ENCODE measurements around the gene TMED3. TPM values are rescaled to one million over a fixed set of nuclear protein-coding genes. Genes with fewer than 3 reads are reported as not detected.

Gene TMED3
- 10 to 100 TPM; 41.1 to 42.9 TPM for total RNA-seq
- long read RNA-seq, donor 1, transcript TMED3-201 (3 exons, 1,475 nt) = major isoform, 24 of 26 reads
- long read RNA-seq, donor 1, partial matches to known transcripts = 2 of 26 reads
- long read RNA-seq, donor 1, other reads (novel, unspliced or antisense) = 0 of 26 reads
- long read RNA-seq, donor 2, transcript TMED3-201 (3 exons, 1,475 nt) = major isoform, 301 of 306 reads
- long read RNA-seq, donor 2, partial matches to known transcripts = 1 of 306 reads
- long read RNA-seq, donor 2, other reads (novel, unspliced or antisense) = 1 of 306 reads

DNA sequence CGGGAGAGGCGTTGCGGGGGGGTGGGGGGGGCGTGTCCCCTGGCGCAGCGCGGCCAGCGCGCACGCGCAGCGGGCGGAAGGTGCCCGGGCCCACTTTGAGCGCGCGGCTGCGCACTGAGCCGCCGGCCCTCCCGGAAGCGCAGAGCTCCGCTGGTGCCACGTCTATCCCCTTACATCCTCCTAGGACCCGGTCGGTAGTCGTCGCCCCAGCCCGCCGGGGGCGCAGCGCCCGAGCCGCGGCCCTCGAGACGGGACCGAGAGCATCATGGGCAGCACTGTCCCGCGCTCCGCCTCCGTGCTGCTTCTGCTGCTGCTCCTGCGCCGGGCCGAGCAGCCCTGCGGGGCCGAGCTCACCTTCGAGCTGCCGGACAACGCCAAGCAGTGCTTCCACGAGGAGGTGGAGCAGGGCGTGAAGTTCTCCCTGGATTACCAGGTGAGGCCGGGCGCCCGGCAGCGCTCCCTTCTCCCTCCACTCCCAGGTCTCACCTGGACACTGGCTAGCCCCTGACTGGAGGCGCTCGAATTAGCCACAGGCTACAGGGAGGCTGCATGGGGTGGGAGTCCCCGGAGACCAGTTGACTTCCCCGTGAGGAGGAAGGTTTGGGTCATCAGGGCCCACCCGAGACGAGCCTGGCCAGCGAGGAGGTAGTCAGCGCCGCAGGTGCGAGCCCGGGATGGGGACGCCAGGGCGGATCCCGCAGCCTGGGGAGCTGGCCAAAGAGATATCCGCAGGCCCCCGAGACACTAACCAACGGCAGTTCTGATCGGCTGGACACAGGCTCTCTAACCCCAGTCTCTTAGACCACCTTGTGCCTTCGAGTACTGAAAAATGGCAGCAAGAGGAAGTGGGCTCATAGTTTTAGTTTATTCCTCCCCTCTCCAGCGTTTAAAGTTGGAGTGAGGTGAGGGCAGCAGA lies at the start of gene TMED3:
TSS of gene TMED3 (plus strand) at position 128 of the 916 bp plus-strand sequence. CDS start at position 266, 138 bp downstream.
- intact Hi-C loops (cut with DNase I) = no loop called here
- peak; percentile 90 for DNase-seq (ENCODE audit: low spot score)

GRCh38 chr15:79261836-79262235 lies 49.1 kb upstream of the TMED3 start:
- no peak for DNase-seq (ENCODE audit: low spot score)
- intact Hi-C loops (cut with DNase I) = no loop called here

- intact Hi-C loops (cut with DNase I) = no loop called here
These were observed 45.7 kb upstream of the TMED3 start for GRCh38 chr15:79265167-79265566.

GRCh38 chr15:79265987-79266579 lies 44.8 kb upstream of the TMED3 start:
- DNase-seq (ENCODE audit: low spot score) = no peak
- intact Hi-C loops (cut with DNase I) = no loop called here

More at GRCh38 chr15:79265167-79265566, 45.7 kb upstream of the TMED3 start:
- no peak for DNase-seq (ENCODE audit: low spot score)

GRCh38 chr15:79282371-79283251 lies 28.3 kb upstream of the TMED3 start, which contains the start of gene ANKRD34C:
TSS of gene ANKRD34C (plus strand) at chr15:79282722. CDS start at chr15:79293285, 10,563 bp downstream.
- intact Hi-C loops (cut with DNase I) = no loop called here

DNA sequence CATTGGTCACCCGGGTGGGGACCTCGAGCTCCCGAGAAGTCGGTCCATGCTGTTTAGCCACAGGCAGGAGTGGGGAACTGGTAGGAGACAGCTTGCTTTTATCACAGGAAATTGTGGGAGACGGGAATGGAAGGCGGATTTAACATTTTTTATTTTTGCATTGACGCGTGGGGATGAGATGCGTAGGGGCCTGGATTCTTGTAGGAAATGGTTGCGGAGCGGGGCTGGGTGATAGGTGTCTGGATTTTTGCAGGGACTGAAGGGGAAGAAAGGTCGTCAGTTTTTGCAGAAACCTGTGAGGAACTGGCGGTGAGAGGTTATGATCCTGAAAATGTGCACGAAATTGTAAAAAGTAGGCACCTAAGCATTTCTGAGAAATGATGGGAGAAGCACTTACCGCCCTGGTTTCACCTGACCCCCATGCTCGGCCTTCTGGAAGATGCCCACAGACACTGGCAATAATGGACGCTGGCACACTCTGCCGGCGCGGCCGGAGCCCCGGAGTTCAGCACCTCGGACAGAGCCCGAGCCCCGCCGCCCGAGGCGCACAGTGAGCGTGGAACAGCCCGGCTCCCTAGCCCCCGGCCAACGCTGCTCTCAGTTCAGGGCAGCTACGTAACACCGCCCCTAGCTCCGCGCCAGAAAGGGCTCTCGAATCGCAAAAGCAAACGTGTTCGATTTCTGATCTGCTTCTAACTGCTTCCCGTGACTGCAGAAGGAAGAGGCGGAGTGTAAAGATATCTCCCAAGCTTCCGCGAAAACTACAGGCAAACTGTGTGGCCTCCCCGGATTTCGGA lies 27.5 kb upstream of the TMED3 start:
- intact Hi-C loops (cut with DNase I) = no loop called here
- DNase-seq (ENCODE audit: low spot score) = peak; percentile 84

More at GRCh38 chr15:79282371-79283251, 28.3 kb upstream of the TMED3 start, which contains the start of gene ANKRD34C:
- no peak for DNase-seq (ENCODE audit: low spot score)

DNA sequence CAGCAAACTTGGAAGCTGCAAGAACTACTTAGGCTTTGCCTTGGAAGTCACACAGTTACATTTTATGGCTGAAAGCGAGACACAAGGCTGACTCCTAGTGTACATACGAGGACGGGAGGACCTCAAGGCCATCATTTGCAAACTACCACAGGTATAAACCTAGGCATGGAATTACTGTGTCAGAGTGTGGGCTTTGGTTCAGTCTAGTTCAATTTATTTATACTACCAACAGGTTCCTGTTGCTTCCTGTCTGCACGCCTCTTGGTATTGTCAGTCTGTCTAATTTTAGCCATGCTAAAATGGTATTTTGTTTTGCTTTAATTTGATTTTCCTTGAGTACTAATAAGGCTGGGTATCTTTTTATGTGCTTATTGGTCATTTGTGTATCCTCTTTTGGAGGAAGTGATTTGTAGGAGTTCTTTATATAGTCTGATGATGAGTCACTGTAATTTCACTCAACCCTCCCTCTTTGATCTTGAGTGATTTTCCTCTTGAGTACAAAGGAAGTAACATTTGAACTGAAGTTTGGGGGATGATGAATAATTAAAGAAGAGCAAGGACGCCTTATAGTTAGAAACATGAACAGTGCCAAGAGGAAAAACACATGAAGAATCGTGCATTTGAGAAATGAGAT lies 20.2 kb upstream of the TMED3 start:
- intact Hi-C loops (cut with DNase I) = no loop called here
- DNase-seq (ENCODE audit: low spot score) = no peak

DNA sequence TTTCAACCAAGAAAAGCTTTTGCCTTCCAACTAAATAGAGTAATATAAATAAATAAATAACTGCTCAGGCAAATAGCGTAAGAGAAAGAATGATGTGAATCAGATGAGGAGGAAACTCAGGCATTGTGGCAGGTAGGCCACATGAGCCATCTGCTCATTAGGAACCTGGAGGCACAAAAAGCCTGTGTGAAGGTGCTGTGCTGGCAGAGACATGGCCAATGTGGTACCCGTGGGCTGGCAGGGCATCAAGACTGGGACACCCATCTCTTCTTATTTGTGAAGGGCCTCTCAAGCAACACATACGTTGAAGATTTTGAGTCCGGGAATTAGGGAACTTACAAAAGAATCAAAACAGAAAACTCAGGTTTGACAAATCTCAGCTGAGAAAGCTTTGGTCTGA lies 18.9 kb upstream of the TMED3 start:
- no peak for DNase-seq (ENCODE audit: low spot score)
- intact Hi-C loops (cut with DNase I) = no loop called here

GRCh38 chr15:79294075-79294474 lies 16.8 kb upstream of the TMED3 start:
- no peak for DNase-seq (ENCODE audit: low spot score)
- intact Hi-C loops (cut with DNase I) = no loop called here

DNA sequence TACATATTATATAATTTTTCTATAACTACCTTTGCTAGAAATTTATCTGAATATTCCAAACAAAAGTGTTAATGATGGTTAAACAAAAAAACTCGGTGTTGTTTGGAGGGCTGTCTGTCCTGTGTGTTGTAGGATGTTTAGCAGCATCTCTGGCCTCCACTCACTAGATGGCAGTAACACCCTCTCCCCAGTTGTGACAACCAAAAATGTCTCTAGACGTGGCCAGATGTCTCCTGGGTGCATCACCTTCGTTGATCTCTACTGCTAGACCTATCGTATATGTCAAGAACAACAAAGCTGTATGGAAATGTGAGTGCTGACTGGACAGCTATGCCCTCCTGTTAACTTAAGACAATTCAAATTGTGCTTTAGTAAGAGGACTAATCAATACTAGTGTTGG lies 14.3 kb upstream of the TMED3 start:
- no peak for DNase-seq (ENCODE audit: low spot score)

DNA sequence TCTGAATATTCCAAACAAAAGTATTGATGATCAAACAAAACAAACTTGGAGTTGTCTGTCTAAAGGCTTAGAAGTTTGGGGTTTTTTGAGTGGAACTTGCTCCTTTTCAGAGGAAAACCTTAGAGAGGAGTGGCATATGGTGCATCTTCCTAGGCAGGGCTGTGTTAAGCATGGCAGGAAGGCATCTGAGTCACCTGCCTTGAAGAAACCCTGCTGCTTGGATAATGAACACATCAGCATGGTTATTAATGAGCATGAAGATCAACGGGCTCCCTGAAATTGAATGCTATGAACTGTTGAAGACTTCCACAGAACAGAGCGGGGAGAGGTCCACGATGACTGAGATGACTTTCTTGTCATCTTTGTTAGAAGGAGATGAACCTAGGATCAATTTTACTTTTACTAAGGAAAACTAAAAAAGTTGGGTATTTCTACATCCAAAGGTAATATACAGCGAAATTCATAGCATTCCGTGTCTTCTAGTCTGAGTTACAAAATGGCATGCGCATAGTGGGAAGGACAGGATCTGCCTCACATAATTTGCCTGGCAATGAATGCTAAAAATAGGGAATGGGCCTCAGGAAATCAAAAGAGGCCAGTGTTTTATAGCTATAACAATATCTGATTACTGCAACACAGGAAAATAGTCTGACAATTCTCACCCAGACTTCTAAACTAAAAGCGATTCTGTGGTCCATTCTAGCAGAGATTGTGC lies 11.6 kb upstream of the TMED3 start:
- intact Hi-C loops (cut with DNase I) = no loop called here
- DNase-seq (ENCODE audit: low spot score) = no peak

More for the DNA sequence above, 14.3 kb upstream of the TMED3 start:
- intact Hi-C loops (cut with DNase I) = no loop called here

- intact Hi-C loops (cut with DNase I) = no loop called here
- no peak for DNase-seq (ENCODE audit: low spot score)
These were observed 11.1 kb upstream of the TMED3 start for GRCh38 chr15:79299841-79300235.

DNA sequence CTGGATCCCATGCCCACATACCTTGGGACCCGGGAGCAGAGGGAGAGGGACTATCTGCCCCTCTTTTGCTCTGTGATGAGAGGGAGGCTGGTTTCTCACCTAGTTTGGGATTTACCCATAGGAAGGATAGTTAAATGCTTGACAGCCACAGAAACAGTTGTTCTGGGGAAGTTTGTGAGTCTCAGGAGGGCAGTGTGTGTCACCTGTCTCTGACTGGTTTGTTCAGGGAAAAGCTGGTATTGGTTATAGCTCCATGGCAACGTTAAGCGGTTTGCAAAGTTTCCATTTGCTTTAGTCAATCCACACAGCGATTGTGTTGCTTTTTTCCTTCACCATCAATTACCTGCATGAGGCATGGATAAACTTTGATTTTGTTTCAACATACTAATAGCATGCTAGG lies 3.7 kb upstream of the TMED3 start:
- intact Hi-C loops (cut with DNase I) = no loop called here
- DNase-seq (ENCODE audit: low spot score) = no peak

GRCh38 chr15:79308874-79309273 lies 2.0 kb upstream of the TMED3 start:
- intact Hi-C loops (cut with DNase I) = no loop called here

DNA sequence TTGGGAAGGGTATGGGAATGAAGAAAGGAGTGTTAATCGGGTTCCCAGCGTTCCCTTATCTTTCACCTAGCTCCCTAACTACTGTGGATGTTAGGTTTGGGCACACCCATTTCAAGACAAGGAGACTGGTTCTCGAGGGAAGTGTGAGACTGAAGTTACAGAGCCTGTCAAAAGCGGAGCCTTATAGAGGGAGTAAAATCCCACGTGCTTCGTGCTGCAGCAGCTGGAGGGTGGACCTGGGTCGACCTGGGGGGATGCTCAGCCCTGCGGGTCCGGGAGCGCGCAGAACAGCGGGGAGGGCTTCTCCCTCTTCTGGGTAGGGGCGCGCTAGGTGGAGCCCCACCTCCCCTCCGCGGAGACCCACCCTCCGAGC lies 314 bp upstream of the TMED3 start:
- intact Hi-C loops (cut with DNase I) = no loop called here
- DNase-seq (ENCODE audit: low spot score) = no peak

More at GRCh38 chr15:79308874-79309273, 2.0 kb upstream of the TMED3 start:
- DNase-seq (ENCODE audit: low spot score) = no peak

DNA sequence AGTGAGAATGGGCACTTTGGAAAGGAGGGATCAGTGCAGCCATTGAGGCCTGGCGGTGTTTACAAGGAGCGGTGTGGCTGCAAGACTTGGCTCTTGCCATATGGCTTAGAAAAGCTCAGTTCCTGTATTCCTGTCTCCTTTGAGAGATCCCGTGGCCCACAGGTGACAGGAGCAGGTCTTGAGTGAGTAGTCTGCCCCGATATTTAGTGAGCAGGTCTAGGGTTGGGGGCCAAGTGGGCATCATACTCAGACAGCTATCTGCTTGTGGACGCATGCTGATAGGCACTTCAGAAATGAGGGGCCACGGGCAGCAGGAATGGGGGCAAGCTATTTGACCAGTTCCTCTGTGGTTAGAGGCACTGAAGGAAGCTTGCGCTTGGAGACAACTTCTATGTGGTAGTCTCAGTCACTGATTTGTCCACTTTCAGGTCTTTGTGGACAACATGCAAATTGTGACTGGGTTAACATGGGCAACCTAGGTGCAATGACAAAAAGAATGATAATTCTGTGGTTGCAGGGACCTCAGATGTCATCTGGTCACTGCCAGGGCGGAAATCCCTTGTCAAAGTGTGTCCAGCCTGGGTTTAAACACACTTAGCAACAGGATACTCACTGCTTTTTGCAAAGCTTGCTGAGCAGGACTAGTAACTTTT lies 1.1 kb downstream of the TMED3 start:
- no peak for DNase-seq (ENCODE audit: low spot score)
- intact Hi-C loops (cut with DNase I) = no loop called here

GRCh38 chr15:79314186-79314585 lies 3.3 kb downstream of the TMED3 start:
- DNase-seq (ENCODE audit: low spot score) = no peak
- intact Hi-C loops (cut with DNase I) = no loop called here
